Psoas muscle (tissue), 8 donors: ENCODE measurements around the gene GRAP2. TPM values are rescaled to one million over a fixed set of nuclear protein-coding genes. Genes with fewer than 3 reads are reported as not detected.

Experiments
- ATAC-seq, 4 donors: fragments of 200-7000 bp; cut with Tn5 transposase; one replicate each; pipeline ENCODE4 v1.9.1; 2020; ENCODE audit warnings: moderate library complexity in 3 of 4, mild to moderate bottlenecking in 2 of 4
- DNase-seq, 2 donors: peaks; one replicate each; pipeline ENCODE4 v3.0.0-alpha.2; 2020
- H3K27ac ChIP-seq: fragments of 200-600 bp; one replicate; pipeline ENCODE4 v1.8.0; 2022
- H3K27me3 ChIP-seq, 3 donors: fragments of 200-600 bp in 1 of 3; one replicate each; pipeline versions ENCODE4 v1.6.1 to v1.8.0; 2013 to 2022; ENCODE audit warnings: low read length in 2 of 3, mild to moderate bottlenecking in 2 of 3, moderate library complexity in 1 of 3; ENCODE audit not compliant: insufficient read depth in 3 of 3
- H3K36me3 ChIP-seq, 2 donors: fragments of 200-600 bp in 1 of 2; one replicate each; pipeline versions ENCODE4 v1.6.1 to v1.8.0; 2013 to 2022; ENCODE audit warnings: low read depth in 1 of 2, mild to moderate bottlenecking in 1 of 2, moderate library complexity in 1 of 2; ENCODE audit not compliant: insufficient read depth in 1 of 2
- H3K4me1 ChIP-seq: fragments of 200-600 bp; one replicate; pipeline ENCODE4 v1.8.0; 2022
- H3K4me3 ChIP-seq: fragments of 200-600 bp; one replicate; pipeline ENCODE4 v1.8.0; 2022; ENCODE audit warnings: mild to moderate bottlenecking
- H3K9me3 ChIP-seq: fragments of 200-600 bp; one replicate; pipeline ENCODE4 v1.8.0; 2022
- CTCF ChIP-seq: fragments of 200-600 bp; IDR thresholded peaks from one replicate; pipeline ENCODE4 v1.8.0; 2022; ENCODE audit warnings: antibody characterized with exemption
- WGBS, 3 donors: extraction: QIAGEN DNeasy Blood & Tissue Kit; methylation state at CpG; one replicate each; pipeline versions ENCODE4 v1.1.6 to v1.1.7; 2013; 5-methylcytosine and 5-hydroxymethylcytosine counted together
- intact Hi-C, 2 donors: fragments of 100-400 bp; cut with DNase I; formaldehyde crosslinking; loops; one replicate each; pipeline versions ENCODE4 v1.11.0 to v1.14.2; 2022
- polyA plus RNA-seq, 3 donors: library from polyadenylated mRNA; stranded (reverse); fragments of 200-250 nt; gene quantifications; one replicate each; pipeline ENCODE4 v1.2.3, GENCODE V29; 2013
- total RNA-seq, 4 donors: library from RNA; stranded (reverse); fragmentation: NEBNext Ultra II Directional in 2 of 4; extraction: Animal tissue kit (Norgen Biotek cat#: 25700) in 2 of 4; gene quantifications; one replicate each; pipeline versions ENCODE4 v1.2.1 to v1.2.4, GENCODE V29; 2021 to 2023
- donor health status: healthy with polysubstance abuse.
- donor health status: DM: no; HTN: no; CAD: no; lungs with moderate emphysema.
- donor health status: Bipolar disorder and iron deficiency.
- donor health status: healthy.
- donor health status: DM: yes; HTN: yes; CAD: no.
- donor health status: DM: no; HTN: no; CAD: no.
- donor health status: DM: no; HTN: no; CAD: no.
- donor health status: DM: yes; HTN: yes; CAD: no.

The GRAP2 gene
- total and polyA plus RNA-seq, 7 donors = 0.18 to 0.88 (median 0.33) TPM

- no peak for TF ChIP-seq CTCF
- no peak for DNase-seq
- peaks cover 0 to 49% (median 6%) of the 10 kb centered on the region in 3 donors for H3K27me3 ChIP-seq
- no peak overlapping the region for H3K4me3 ChIP-seq
- H3K27ac ChIP-seq = no peak overlapping the region
- H3K9me3 ChIP-seq = no peaks in the 10 kb centered on the region
- intact Hi-C loops = no loop called here
- no peaks in the 10 kb centered on the region for H3K36me3 ChIP-seq
- no peaks in the 10 kb centered on the region for H3K4me1 ChIP-seq
- 69 to 82% (median 80%) methylated on average over 31 to 35 of the region's 35 CpGs for WGBS, 3 donors
- ATAC-seq = no peak
Measured at GRCh38 chr22:39995393-39996252, 94.7 kb downstream of the GRAP2 start.

GRCh38 chr22:39996732-39997131, 95.8 kb downstream of the GRAP2 start:
- intact Hi-C loops = no loop called here
- WGBS, 3 donors = 81 to 90% (median 88%) methylated on average over 3 of the region's 3 CpGs
- H3K27ac ChIP-seq = no peak overlapping the region
- peaks cover 0 to 49% (median 6%) of the 10 kb centered on the region in 3 donors for H3K27me3 ChIP-seq
- no peaks in the 10 kb centered on the region for H3K9me3 ChIP-seq
- no peaks in the 10 kb centered on the region for H3K36me3 ChIP-seq
- no peak for ATAC-seq
- no peak for DNase-seq
- H3K4me3 ChIP-seq = no peak overlapping the region
- H3K4me1 ChIP-seq = no peaks in the 10 kb centered on the region
- TF ChIP-seq CTCF = no peak

- no peak overlapping the region for H3K4me3 ChIP-seq
- intact Hi-C loops = no loop called here
- DNase-seq (no peak), ATAC-seq (no peak)
- no peaks in the 10 kb centered on the region for H3K9me3 ChIP-seq
- H3K27me3 ChIP-seq = peaks cover 0 to 49% (median 6%) of the 10 kb centered on the region in 3 donors
- no peak overlapping the region for H3K27ac ChIP-seq
- 81 to 88% (median 85%) methylated on average over 3 of the region's 3 CpGs for WGBS, 3 donors
- no peak for TF ChIP-seq CTCF
- no peaks in the 10 kb centered on the region for H3K36me3 ChIP-seq
- no peaks in the 10 kb centered on the region for H3K4me1 ChIP-seq
Measured at GRCh38 chr22:39997421-39997820, 96.5 kb downstream of the GRAP2 start.

GRCh38 chr22:39997939-39998726, 97.2 kb downstream of the GRAP2 start:
- Histone ChIP-seq H3K36me3 (no peaks in the 10 kb centered on the region), H3K4me3 (no peak overlapping the region), H3K27me3 (peaks cover 0 to 45% (median 8%) of the 10 kb centered on the region in 3 donors), H3K27ac (no peak overlapping the region), H3K9me3 (no peaks in the 10 kb centered on the region), H3K4me1 (no peaks in the 10 kb centered on the region)
- ATAC-seq (no peak), DNase-seq (no peak)
- intact Hi-C loops = no loop called here
- WGBS, 3 donors = 63 to 75% (median 73%) methylated on average over 11 of the region's 11 CpGs
- TF ChIP-seq CTCF = no peak
